ENCODE measurements around the gene GPER1. TPM values are rescaled to one million over a fixed set of nuclear protein-coding genes. Genes with fewer than 3 reads are reported as not detected.

GPER1 gene
- total RNA-seq, 4 donors from 2014 or later: 1.1 to 4.5 (median 3.1) TPM

- WGBS, 2 donors: 95 to 96% methylated on average over 14 to 18 of the region's 18 CpGs
- no peak overlapping the region for H3K4me3 ChIP-seq (ENCODE audit: low read depth, poor library complexity, severe bottlenecking)
- intact Hi-C loops (cut with DNase I; ENCODE audit: low total_unique reads): no loop called here
- no peak for DNase-seq (ENCODE audit: low spot score in 2 of 2)
- no peak for TF ChIP-seq POLR2A (IDR thresholded peaks at IDR 0.05)
- TF ChIP-seq, protein P1, sequence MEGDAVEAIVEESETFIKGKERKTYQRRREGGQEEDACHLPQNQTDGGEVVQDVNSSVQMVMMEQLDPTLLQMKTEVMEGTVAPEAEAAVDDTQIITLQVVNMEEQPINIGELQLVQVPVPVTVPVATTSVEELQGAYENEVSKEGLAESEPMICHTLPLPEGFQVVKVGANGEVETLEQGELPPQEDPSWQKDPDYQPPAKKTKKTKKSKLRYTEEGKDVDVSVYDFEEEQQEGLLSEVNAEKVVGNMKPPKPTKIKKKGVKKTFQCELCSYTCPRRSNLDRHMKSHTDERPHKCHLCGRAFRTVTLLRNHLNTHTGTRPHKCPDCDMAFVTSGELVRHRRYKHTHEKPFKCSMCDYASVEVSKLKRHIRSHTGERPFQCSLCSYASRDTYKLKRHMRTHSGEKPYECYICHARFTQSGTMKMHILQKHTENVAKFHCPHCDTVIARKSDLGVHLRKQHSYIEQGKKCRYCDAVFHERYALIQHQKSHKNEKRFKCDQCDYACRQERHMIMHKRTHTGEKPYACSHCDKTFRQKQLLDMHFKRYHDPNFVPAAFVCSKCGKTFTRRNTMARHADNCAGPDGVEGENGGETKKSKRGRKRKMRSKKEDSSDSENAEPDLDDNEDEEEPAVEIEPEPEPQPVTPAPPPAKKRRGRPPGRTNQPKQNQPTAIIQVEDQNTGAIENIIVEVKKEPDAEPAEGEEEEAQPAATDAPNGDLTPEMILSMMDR (IDR thresholded peaks at IDR 0.05): no peak
Measured at GRCh38 chr7:1091644-1092027, 3.7 kb downstream of the GPER1 start.

DNA sequence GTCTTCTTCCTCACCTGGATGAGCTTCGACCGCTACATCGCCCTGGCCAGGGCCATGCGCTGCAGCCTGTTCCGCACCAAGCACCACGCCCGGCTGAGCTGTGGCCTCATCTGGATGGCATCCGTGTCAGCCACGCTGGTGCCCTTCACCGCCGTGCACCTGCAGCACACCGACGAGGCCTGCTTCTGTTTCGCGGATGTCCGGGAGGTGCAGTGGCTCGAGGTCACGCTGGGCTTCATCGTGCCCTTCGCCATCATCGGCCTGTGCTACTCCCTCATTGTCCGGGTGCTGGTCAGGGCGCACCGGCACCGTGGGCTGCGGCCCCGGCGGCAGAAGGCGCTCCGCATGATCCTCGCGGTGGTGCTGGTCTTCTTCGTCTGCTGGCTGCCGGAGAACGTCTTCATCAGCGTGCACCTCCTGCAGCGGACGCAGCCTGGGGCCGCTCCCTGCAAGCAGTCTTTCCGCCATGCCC, 4.3 kb downstream of the GPER1 start:
- H3K4me3 ChIP-seq (ENCODE audit: low read depth, poor library complexity, severe bottlenecking): no peak overlapping the region
- intact Hi-C loops (cut with DNase I; ENCODE audit: low total_unique reads): no loop called here
- WGBS, 2 donors: 97% methylated on average over 36 to 40 of the region's 40 CpGs
- TF ChIP-seq, protein P1 (IDR thresholded peaks at IDR 0.05): no peak
- no peak for TF ChIP-seq POLR2A (IDR thresholded peaks at IDR 0.05)
- no peak for DNase-seq (ENCODE audit: low spot score in 2 of 2)

GRCh38 chr7:1092806-1093501, 5.0 kb downstream of the GPER1 start:
- no peak for DNase-seq (ENCODE audit: low spot score in 2 of 2)
- TF ChIP-seq, protein P1 (IDR thresholded peaks at IDR 0.05): no peak
- no peak for TF ChIP-seq POLR2A (IDR thresholded peaks at IDR 0.05)
- intact Hi-C loops (cut with DNase I; ENCODE audit: low total_unique reads): no loop called here

DNA sequence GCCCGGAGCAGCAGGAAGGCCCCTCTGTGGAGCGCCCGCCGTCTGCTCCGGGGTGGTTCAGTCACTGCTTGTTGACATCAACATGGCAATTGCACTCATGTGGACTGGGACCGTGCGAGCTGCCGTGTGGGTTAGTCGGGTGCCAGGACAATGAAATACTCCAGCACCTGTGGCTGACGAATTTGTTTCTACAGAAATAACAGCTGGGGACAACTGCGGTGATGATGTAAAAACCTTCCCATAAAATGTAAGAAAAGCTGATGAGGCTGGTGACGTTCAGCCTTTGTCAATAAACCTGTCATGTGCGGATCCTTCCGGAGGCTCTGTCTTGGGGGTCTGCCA, 5.6 kb downstream of the GPER1 start:
- TF ChIP-seq POLR2A (IDR thresholded peaks at IDR 0.05): no peak
- TF ChIP-seq, protein P1 (IDR thresholded peaks at IDR 0.05): no peak
- intact Hi-C loops (cut with DNase I; ENCODE audit: low total_unique reads): no loop called here
- 85 to 94% methylated on average over 13 to 14 of the region's 14 CpGs for WGBS, 2 donors

More at GRCh38 chr7:1092806-1093501, 5.0 kb downstream of the GPER1 start:
- 93 to 98% methylated on average over 38 to 40 of the region's 40 CpGs for WGBS, 2 donors
- H3K4me3 ChIP-seq (ENCODE audit: low read depth, poor library complexity, severe bottlenecking): no peak overlapping the region

GRCh38 chr7:1093916-1094508, 6.1 kb downstream of the GPER1 start:
- intact Hi-C loops (cut with DNase I; ENCODE audit: low total_unique reads): no loop called here
- WGBS, 2 donors: 91 to 96% methylated on average over 20 of the region's 20 CpGs
- no peak for DNase-seq (ENCODE audit: low spot score in 2 of 2)
- TF ChIP-seq POLR2A (IDR thresholded peaks at IDR 0.05): no peak
- TF ChIP-seq, protein P1 (IDR thresholded peaks at IDR 0.05): no peak
- no peak overlapping the region for H3K4me3 ChIP-seq (ENCODE audit: low read depth, poor library complexity, severe bottlenecking)

More for the DNA sequence above, 5.6 kb downstream of the GPER1 start:
- no peak overlapping the region for H3K4me3 ChIP-seq (ENCODE audit: low read depth, poor library complexity, severe bottlenecking)
- DNase-seq (ENCODE audit: low spot score in 2 of 2): no peak

Data from lower leg skin (tissue), 4 donors.